A549 (cell line): ENCODE data around the gene GTF2H4. TPM values are rescaled to one million over a fixed set of nuclear protein-coding genes. Genes with fewer than 3 reads are reported as not detected.

Experiments
- ATAC-seq, 2 experiments: fragments of 200-7000 bp in 1 of 2; fragments of >200 bp in 1 of 2; cut with Nextera tagmentation in 1 of 2; cut with Tn5 transposase in 1 of 2; 3 replicates each; pipeline versions ENCODE4 v1.8.0 to v1.9.1; 2018 to 2020; ENCODE audit warnings: mild to moderate bottlenecking in 1 of 2, moderate library complexity in 1 of 2
- CTCF ChIA-PET: fragments of 300-600 bp; sonication (Branson Sonifier 250); formaldehyde crosslinking; extraction: SDS; loops from one replicate; lab custom pipeline; 2021; ENCODE audit warnings: antibody characterized with exemption, inconsistent platforms; lab: Yijun Ruan, JAX
- POLR2A ChIA-PET: fragments of 350-600 bp; formaldehyde crosslinking; extraction: SDS; loops from one replicate; lab custom pipeline; 2021; ENCODE audit warnings: antibody characterized with exemption, inconsistent platforms; lab: Yijun Ruan, JAX
- DNase-seq, 2 experiments: peaks; one replicate each; pipeline versions ENCODE4 v3.0.0 to v3.0.0-alpha.2; 2011 to 2016; ENCODE audit warnings: low read depth in 1 of 2, low spot score in 1 of 2
- FAIRE-seq: peaks from 2 replicates; lab custom pipeline; 2011; peaks lifted over from hg19 to GRCh38; lab: Jason Lieb, UNC
- H3K27ac ChIP-seq, 2 experiments: fragments of >200 bp; sonication (Bioruptor Twin); formaldehyde crosslinking; 3 replicates each; pipeline ENCODE4 v1.5.1; 2016 to 2017
- H3K4me1 ChIP-seq: fragments of >200 bp; sonication (Bioruptor Twin); formaldehyde crosslinking; 3 replicates; pipeline ENCODE4 v1.6.1; 2016
- H3K4me2 ChIP-seq: fragments of >200 bp; sonication (Bioruptor Twin); formaldehyde crosslinking; 3 replicates; pipeline ENCODE4 v1.6.1; 2016
- H3K4me3 ChIP-seq: fragments of >200 bp; sonication (Bioruptor Twin); formaldehyde crosslinking; 3 replicates; pipeline ENCODE4 v1.5.1; 2016
- H3K9me3 ChIP-seq: fragments of >200 bp; sonication (Bioruptor Twin); formaldehyde crosslinking; 3 replicates; pipeline ENCODE4 v1.6.1; 2016
- ATOH8 ChIP-seq: fragments of 250-450 bp; sonication (Bioruptor Pico); IDR thresholded peaks from 2 replicates; pipeline ENCODE4 v1.5.0; 2020; ENCODE audit warnings: low read depth, mild to moderate bottlenecking, moderate library complexity
- BCL3 ChIP-seq: fragments of >200 bp; sonication (Bioruptor Twin); formaldehyde crosslinking; IDR thresholded peaks from 3 replicates; pipeline ENCODE4 v1.6.1; 2016
- BHLHE40 ChIP-seq: IDR thresholded peaks from 2 replicates; pipeline ENCODE4 v1.6.1; 2012; ENCODE audit warnings: low read depth, low read length, inconsistent platforms
- CTCF ChIP-seq: fragments of >200 bp; sonication (Bioruptor Twin); formaldehyde crosslinking; IDR thresholded peaks from 3 replicates; pipeline ENCODE4 v1.5.1; 2016
- HEYL ChIP-seq: fragments of 250-450 bp; sonication (Bioruptor Pico); IDR thresholded peaks from 2 replicates; pipeline ENCODE4 v1.8.0; 2021; ENCODE audit warnings: mild to moderate bottlenecking, moderate library complexity
- JUNB ChIP-seq: fragments of >200 bp; sonication (Bioruptor Twin); formaldehyde crosslinking; IDR thresholded peaks from 2 replicates; pipeline ENCODE4 v1.6.1; 2016
- KDM5A ChIP-seq: fragments of 200-600 bp; sonication (generic); IDR thresholded peaks from 2 replicates; pipeline ENCODE4 v1.6.1; 2016; ENCODE audit warnings: antibody characterized with exemption, mild to moderate bottlenecking
- NR3C1 ChIP-seq: fragments of >200 bp; sonication (Bioruptor Twin); formaldehyde crosslinking; IDR thresholded peaks from 3 replicates; pipeline ENCODE4 v1.6.1; 2017
- RAD21 ChIP-seq, 2 experiments: fragments of >200 bp in 1 of 2; sonication (Bioruptor Twin) in 1 of 2; formaldehyde crosslinking in 1 of 2; IDR thresholded peaks in 1 of 2; conservative IDR thresholded peaks in 1 of 2; 2 replicates in 1 of 2; 3 replicates in 1 of 2; pipeline ENCODE4 v1.6.1; 2012 to 2018; ENCODE audit warnings: inconsistent platforms in 1 of 2
- RARB ChIP-seq: fragments of 250-450 bp; sonication (Bioruptor Pico); IDR thresholded peaks from 2 replicates; pipeline ENCODE4 v1.8.0; 2021; ENCODE audit warnings: mild to moderate bottlenecking, moderate library complexity
- RNF2 ChIP-seq: fragments of 200-600 bp; sonication (generic); IDR thresholded peaks from 2 replicates; pipeline ENCODE4 v1.6.1; 2016; ENCODE audit warnings: low read depth, mild to moderate bottlenecking, antibody characterized with exemption, moderate library complexity, borderline replicate concordance
- SMC3 ChIP-seq: fragments of >200 bp; sonication (Bioruptor Twin); formaldehyde crosslinking; IDR thresholded peaks from 3 replicates; pipeline ENCODE4 v1.6.1; 2018; ENCODE audit warnings: inconsistent platforms
- ZFP36 ChIP-seq: fragments of 450-650 bp; IDR thresholded peaks from 2 replicates; pipeline ENCODE4 v1.6.1; 2014; ENCODE audit warnings: borderline replicate concordance; ENCODE audit not compliant: partially characterized antibody
- ZNF302 ChIP-seq: fragments of 250-450 bp; sonication (Bioruptor Pico); IDR thresholded peaks from 2 replicates; pipeline ENCODE4 v1.9.0; 2021; ENCODE audit warnings: inconsistent platforms, mild to moderate bottlenecking, moderate library complexity
- ZSCAN20 ChIP-seq: fragments of 250-450 bp; sonication (Bioruptor Pico); IDR thresholded peaks from 2 replicates; pipeline ENCODE4 v1.8.0; 2022; ENCODE audit warnings: mild to moderate bottlenecking, moderate library complexity
- WGBS: methylation state at CpG from one replicate; pipeline ENCODE4 v1.1.6; 2017; ENCODE audit errors: missing lambda C conversion rate; 5-methylcytosine and 5-hydroxymethylcytosine counted together
- polyA plus RNA-seq, 4 experiments: library from polyadenylated mRNA; depleted of rRNA in 3 of 4; stranded (reverse); fragments of >200 nt; fragmentation: RNase III in 1 of 4; extraction: RNeasy Plus Mini Kit Qiagen cat#74134 plus additional on column Dnase treatment in 1 of 4; gene quantifications; 2 replicates in 3 of 4; 3 replicates in 1 of 4; pipeline ENCODE4 v1.2.3, GENCODE V29; 2011 to 2017

GTF2H4 gene
- polyA plus RNA-seq, 2 of the 4 experiments (the other 2 are of a cell fraction) = 19.7 to 24.1 TPM

- no peak for DNase-seq
- Histone ChIP-seq H3K4me3 (no peak overlapping the region), H3K4me1 (no peaks in the 10 kb centered on the region), H3K9me3 (no peaks in the 10 kb centered on the region), H3K4me2 (no peak overlapping the region), H3K27ac (no peak overlapping the region)
- TF ChIP-seq RARB (CRISPR knock-in tag) (no peak), JUNB (no peak), NR3C1 (no peak), RNF2 (no peak), ZNF302 (CRISPR knock-in tag) (no peak)
- FAIRE-seq = no peak
- POLR2A ChIA-PET = no interaction called here
- CTCF ChIA-PET = interaction anchor here (0.9 to 3.0 kb wide), 9 partner anchors 14 to 296 kb away, joined by 3 to 13 read pairs (median 3); partner anchors contain the start of gene VARS2
- ATAC-seq = no peak
- 98% methylated on average over 7 of the region's 13 CpGs for WGBS
Observed at GRCh38 chr6:30896541-30896940, 11.5 kb upstream of the GTF2H4 start.

DNA sequence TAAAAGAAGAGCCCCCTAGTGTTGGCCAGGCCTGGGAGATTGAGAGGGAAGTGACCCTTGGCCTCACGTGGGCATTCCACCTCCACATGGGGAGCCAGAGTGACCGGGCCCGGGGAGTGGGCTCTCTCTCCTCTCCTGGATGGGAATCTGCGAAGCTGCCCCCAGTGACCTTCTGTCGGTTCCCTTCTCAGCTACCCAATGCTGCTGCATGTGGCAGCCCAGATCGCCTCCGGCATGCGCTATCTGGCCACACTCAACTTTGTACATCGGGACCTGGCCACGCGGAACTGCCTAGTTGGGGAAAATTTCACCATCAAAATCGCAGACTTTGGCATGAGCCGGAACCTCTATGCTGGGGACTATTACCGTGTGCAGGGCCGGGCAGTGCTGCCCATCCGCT, 10.1 kb upstream of the GTF2H4 start:
- ChIA-PET POLR2A (no interaction called here), CTCF (interaction anchor here (1.3 to 3.0 kb wide), 6 partner anchors 13 to 190 kb away, joined by 3 to 13 read pairs (median 4); partner anchors contain the start of gene VARS2)
- 94% methylated on average over 15 of the region's 16 CpGs for WGBS
- ATAC-seq (no peak), FAIRE-seq (no peak), DNase-seq (no peak)
- no peaks in the 10 kb centered on the region for H3K4me1 ChIP-seq
- no peaks in the 10 kb centered on the region for H3K9me3 ChIP-seq
- H3K27ac ChIP-seq = no peak overlapping the region
- H3K4me2 ChIP-seq = no peak overlapping the region
- no peak for TF ChIP-seq ZSCAN20 (CRISPR knock-in tag)
- TF ChIP-seq BHLHE40 = no peak
- H3K4me3 ChIP-seq = no peak overlapping the region

- no peak for ATAC-seq
- FAIRE-seq = no peak
- no peak overlapping the region for H3K4me3 ChIP-seq
- no peaks in the 10 kb centered on the region for H3K4me1 ChIP-seq
- H3K9me3 ChIP-seq = no peaks in the 10 kb centered on the region
- ChIA-PET POLR2A (no interaction called here), CTCF (interaction anchor here (0.6 to 3.0 kb wide), 7 partner anchors 8 to 189 kb away, joined by 3 to 13 read pairs (median 3); no protein-coding TSS in a partner anchor)
- H3K4me2 ChIP-seq = no peak overlapping the region
- no peak for TF ChIP-seq HEYL (CRISPR knock-in tag)
- no peak for TF ChIP-seq RAD21 (conservative IDR thresholded peaks at IDR 0.05 in 1 of 2, IDR thresholded peaks at IDR 0.05 in 1 of 2)
- TF ChIP-seq SMC3 = no peak
- TF ChIP-seq ZFP36 = no peak
- WGBS = 94% methylated on average over 13 of the region's 23 CpGs
- DNase-seq = no peak
- H3K27ac ChIP-seq = no peak overlapping the region
Observed at GRCh38 chr6:30898750-30899360, 9.2 kb upstream of the GTF2H4 start.

DNA sequence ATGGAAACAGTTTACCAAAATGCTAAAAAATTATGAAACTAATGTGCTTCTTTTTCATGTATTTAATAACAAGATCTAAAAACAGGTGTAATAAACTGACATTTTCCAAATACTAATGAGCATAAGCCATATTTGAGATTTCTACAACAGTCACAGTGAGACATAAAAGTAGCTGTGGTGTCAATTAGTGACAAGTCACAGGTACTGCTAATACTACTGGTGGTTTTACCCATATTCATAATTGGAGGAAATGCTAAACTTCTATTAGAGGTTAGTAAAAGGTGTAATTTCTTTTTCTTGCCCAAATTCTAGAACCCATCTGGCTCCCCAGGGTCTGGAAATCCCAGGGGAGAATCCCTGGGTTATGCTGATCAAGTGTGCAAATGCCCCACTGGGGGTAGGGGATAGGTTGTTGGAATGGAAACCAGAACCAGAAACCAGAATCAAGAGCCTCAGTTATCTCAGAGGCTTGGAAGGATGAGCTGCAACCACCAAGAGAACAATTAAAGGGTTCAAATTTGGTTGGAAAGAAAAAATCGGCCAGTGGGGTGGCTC, 7.1 kb upstream of the GTF2H4 start:
- no peak for FAIRE-seq
- no peak for ATAC-seq
- Histone ChIP-seq H3K4me2 (no peak overlapping the region), H3K4me3 (no peak overlapping the region), H3K27ac (no peak overlapping the region), H3K4me1 (no peaks in the 10 kb centered on the region), H3K9me3 (no peaks in the 10 kb centered on the region)
- no peak for DNase-seq
- 100% methylated on average over 1 of the region's 1 CpG for whole genome bisulfite sequencing
- CTCF ChIA-PET = interaction anchor here (0.9 to 1.5 kb wide), 3 partner anchors 13 to 228 kb away, joined by 3 to 5 read pairs (median 3); partner anchors contain the start of genes DHX16 and VARS2
- POLR2A ChIA-PET = no interaction called here
- TF ChIP-seq CTCF = no peak
- TF ChIP-seq KDM5A = no peak
- no peak for TF ChIP-seq SMC3
- no peak for TF ChIP-seq BCL3
- TF ChIP-seq ATOH8 (CRISPR knock-in tag) = no peak
- TF ChIP-seq, all 56 proteins: peak for 0
